Ishikawa (cell line): ENCODE results near the gene GADL1.

Experiments
- CEBPB ChIP-seq: IDR thresholded peaks from 2 replicates; pipeline ENCODE4 v1.6.1; 2012
- CREB1 ChIP-seq: IDR thresholded peaks from 2 replicates; pipeline ENCODE4 v1.6.1; 2012; ENCODE audit warnings: low read depth
- EGR1 ChIP-seq: IDR thresholded peaks from 2 replicates; pipeline ENCODE4 v1.6.1; 2012
- EP300 ChIP-seq: IDR thresholded peaks from 2 replicates; pipeline ENCODE4 v1.6.1; 2012; ENCODE audit warnings: borderline replicate concordance
- FOXM1 ChIP-seq: IDR thresholded peaks from 2 replicates; pipeline ENCODE4 v1.6.1; 2012; ENCODE audit warnings: low read depth, borderline replicate concordance
- MAX ChIP-seq: IDR thresholded peaks from 2 replicates; pipeline ENCODE4 v1.6.1; 2012
- NFIC ChIP-seq: IDR thresholded peaks from 2 replicates; pipeline ENCODE4 v1.6.1; 2012
- RAD21 ChIP-seq: IDR thresholded peaks from 2 replicates; pipeline ENCODE4 v1.6.1; 2012; ENCODE audit warnings: low read depth
- REST ChIP-seq: IDR thresholded peaks from 2 replicates; pipeline ENCODE4 v1.6.1; 2012; ENCODE audit warnings: low read depth, mild to moderate bottlenecking
- TAF1 ChIP-seq: IDR thresholded peaks from 2 replicates; pipeline ENCODE4 v1.6.1; 2012; ENCODE audit warnings: low read depth, mild to moderate bottlenecking
- TCF12 ChIP-seq: IDR thresholded peaks from 2 replicates; pipeline ENCODE4 v1.6.1; 2012; ENCODE audit warnings: low read depth
- TEAD4 ChIP-seq: IDR thresholded peaks from 2 replicates; pipeline ENCODE4 v1.6.1; 2012
- YY1 ChIP-seq: IDR thresholded peaks from 2 replicates; pipeline ENCODE4 v1.6.1; 2012; ENCODE audit warnings: low read depth
- ZBTB7A ChIP-seq: IDR thresholded peaks from 2 replicates; pipeline ENCODE4 v1.6.1; 2012; ENCODE audit warnings: low read depth
- TF ChIP-seq, protein P1 (sequence below): IDR thresholded peaks from 2 replicates; pipeline ENCODE4 v1.6.1; 2012

Gene GADL1

GRCh38 chr3:30813734-30814133, 80.7 kb downstream of the GADL1 start:
- TF ChIP-seq MAX (no peak), YY1 (no peak), EGR1 (no peak)

DNA sequence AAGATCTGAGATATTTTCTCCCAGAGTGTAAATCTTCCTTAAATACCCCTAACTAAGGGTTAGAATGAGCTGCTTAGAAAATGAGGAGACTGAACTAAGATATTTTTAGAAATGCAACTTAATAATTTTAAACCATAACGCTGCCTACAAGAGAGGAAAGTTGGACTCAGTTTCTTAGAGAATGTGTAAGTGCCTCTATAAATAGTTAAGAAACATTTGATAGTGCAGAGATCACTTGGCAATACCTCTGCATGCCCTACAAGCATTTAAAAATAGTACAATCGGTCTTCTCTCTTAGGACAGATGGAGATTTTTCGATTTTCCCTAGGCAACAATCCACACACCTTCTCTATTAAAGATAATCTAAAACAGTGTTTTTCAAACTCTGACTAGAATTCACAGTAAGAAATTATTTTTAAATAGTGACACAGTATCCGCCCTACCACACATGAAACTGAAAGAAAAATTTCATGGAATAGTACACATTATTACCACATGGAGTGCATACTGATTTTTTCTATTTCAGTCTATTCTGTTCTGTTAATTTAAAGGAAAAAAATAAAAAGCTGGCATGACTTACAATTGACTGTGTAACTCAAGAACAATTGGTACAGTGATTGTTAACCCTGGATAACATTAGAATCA, 83.2 kb downstream of the GADL1 start:
- no peak for TF ChIP-seq MAX
- no peak for TF ChIP-seq NFIC
- no peak for TF ChIP-seq CREB1
- no peak for TF ChIP-seq TCF12
- TF ChIP-seq TAF1 = no peak
- no peak for TF ChIP-seq TEAD4
- TF ChIP-seq YY1 = no peak
- TF ChIP-seq EGR1 = no peak
- no peak for TF ChIP-seq ZBTB7A
- no peak for TF ChIP-seq REST
- TF ChIP-seq EP300 = no peak

DNA sequence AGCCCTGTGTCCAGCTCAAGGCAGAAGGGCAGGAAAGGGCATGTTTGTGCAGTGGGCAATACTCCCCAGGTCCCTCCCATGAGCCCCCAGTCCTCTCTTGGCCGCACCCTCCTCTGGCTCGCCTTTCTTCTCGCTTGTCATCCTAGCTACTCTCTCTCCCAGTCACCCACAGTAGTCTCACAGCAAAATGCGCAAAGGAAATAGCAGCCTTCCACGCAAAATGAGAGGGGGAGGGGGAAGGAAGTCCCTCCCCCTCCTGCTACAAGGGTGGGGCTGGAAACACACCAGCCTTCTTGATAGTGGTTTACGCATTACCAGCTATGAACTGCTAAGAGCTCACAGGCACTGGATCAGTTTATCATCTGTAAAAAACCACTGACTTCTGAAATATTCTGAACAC, 83.8 kb downstream of the GADL1 start:
- TF ChIP-seq RAD21 (no peak), CREB1 (no peak), NFIC (no peak), MAX (no peak), REST (no peak), EGR1 (no peak), EP300 (no peak), TAF1 (no peak)
- TF ChIP-seq, protein P1, sequence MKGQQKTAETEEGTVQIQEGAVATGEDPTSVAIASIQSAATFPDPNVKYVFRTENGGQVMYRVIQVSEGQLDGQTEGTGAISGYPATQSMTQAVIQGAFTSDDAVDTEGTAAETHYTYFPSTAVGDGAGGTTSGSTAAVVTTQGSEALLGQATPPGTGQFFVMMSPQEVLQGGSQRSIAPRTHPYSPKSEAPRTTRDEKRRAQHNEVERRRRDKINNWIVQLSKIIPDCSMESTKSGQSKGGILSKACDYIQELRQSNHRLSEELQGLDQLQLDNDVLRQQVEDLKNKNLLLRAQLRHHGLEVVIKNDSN = no peak

- TF ChIP-seq, protein P1 = no peak
- TF ChIP-seq RAD21 (no peak), FOXM1 (no peak)
These were observed 88.8 kb downstream of the GADL1 start for GRCh38 chr3:30805695-30806094.

DNA sequence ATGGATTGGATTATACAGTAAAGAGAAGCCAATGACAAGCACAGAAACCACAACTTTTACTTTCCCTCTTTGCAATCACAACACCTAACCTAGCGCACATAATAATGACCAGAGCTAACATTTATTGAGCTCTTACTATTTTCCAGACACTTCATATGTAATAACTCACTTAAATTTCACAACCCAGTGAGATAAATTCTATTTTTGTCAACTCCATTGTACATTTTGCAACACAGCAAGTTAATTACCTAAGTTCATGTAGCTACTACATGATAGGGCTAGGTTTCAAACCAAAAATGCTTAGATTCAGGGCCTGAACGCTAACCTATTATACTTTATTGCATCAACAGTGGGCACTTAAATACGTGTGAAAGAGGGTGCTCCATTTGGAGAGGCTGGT, 89.5 kb downstream of the GADL1 start:
- TF ChIP-seq TAF1 (no peak), NFIC (no peak), CEBPB (no peak), TCF12 (no peak), YY1 (no peak), FOXM1 (no peak), EGR1 (no peak)

DNA sequence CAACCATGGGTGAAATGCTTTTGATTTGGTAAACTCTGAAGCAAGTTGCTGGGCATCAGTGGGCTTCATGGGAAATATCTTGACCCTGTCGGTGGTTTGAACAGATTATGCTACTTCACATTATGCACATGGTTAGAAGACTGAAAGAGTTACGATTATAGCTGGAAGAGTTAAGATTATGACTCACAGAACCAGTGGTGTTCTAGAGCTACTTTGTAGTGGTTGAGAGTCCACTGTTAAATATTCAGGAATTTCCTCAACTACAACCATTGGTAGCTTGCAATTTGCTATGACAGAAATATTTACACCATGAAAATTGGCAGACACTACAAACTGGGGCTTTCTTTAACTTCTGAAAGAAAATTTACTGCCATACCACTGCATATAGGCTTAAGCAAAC, 99.3 kb downstream of the GADL1 start:
- TF ChIP-seq TEAD4 (no peak), EGR1 (no peak), EP300 (no peak), CREB1 (no peak), RAD21 (no peak), MAX (no peak), YY1 (no peak), FOXM1 (no peak)
- TF ChIP-seq, protein P1 = no peak

DNA sequence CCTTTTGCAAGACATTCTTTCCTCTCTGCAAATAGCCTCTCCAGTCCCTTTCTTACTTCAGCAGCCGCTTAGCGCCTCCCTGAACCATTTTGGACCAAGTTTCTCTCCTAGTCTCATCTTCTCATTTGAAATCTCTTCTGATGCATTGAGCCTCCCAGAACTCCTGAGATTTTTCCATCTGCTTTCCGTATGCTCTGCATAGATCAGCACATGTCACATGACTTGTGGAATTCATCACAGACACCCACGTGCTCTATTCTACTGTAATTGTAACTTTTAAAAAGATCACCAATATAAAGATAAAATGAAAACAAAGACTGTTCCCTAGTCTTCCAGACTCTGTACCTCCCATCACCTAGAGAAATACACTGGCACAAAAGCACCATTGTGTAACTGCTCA, 100.7 kb downstream of the GADL1 start:
- TF ChIP-seq REST (no peak), ZBTB7A (no peak), TAF1 (no peak)
